Left colon (tissue), 2 donors: ENCODE data around the gene RCBTB2. TPM values are rescaled to one million over a fixed set of nuclear protein-coding genes. Genes with fewer than 3 reads are reported as not detected.

Experiments used
- ATAC-seq: fragments of 200-7000 bp; cut with Tn5 transposase; one replicate; pipeline ENCODE4 v1.9.1; 2020; ENCODE audit warnings: mild to moderate bottlenecking, moderate library complexity
- DNase-seq, 2 donors: peaks; one replicate each; pipeline ENCODE4 v3.0.0-alpha.2; 2020
- intact Hi-C, 2 donors: fragments of 100-400 bp; cut with DNase I in 1 of 2; cut with micrococcal nuclease in 1 of 2; formaldehyde crosslinking; loops; one replicate each; pipeline versions ENCODE4 v1.11.2 to v1.14.0; 2022; cut with DNase I, micrococcal nuclease
- total RNA-seq, 2 donors: library from RNA; stranded (reverse); fragmentation: NEBNext Ultra II Directional; extraction: Animal tissue kit (Norgen Biotek cat#: 25700); gene quantifications; one replicate each; pipeline ENCODE4 v1.2.1, GENCODE V29; 2021
- donor health status: DM: no; HTN: no; CAD: no.
- donor health status: DM: yes; HTN: yes; CAD: no.

Gene RCBTB2
- total RNA-seq, 2 donors from 2014 or later = 4.6 to 6.7 TPM

DNA sequence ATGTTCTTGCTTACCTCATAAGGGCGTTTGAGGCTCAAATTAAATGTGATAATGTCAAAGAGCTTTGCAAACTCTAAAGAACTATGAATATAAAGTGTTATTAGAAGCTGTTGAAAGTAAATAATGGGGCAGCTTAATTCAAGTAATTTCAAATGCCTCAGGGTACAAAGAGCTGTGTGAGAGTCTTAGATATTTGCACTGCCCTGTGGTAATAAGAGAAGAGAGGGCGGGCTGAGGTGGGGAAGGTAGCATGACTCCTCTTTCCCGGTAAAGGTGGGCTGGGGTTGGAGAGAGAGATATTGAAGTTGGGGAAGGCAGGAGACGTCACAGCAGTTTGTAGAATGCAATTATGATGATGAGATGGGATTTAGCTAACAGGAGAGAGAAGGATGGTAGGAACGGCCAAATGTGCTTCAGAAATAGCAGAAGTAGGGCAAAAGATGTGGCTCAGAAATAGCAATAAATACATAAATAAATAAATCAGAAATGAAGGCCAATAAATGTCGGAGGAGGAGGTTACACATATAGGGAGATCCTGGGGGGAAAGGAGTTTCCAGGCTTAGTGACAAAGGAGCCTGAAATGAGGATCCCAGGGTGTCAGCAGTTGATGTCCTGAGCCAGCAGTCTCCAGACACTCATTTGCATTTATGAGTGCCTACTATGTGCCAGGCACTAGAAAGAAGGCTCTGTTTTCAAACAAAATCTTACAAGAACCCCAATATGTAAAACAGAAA is 35.7 kb upstream of the RCBTB2 start:
- ATAC-seq (no peak), DNase-seq (no peak)
- intact Hi-C loops = loop anchor here in 1 of 2 donors (10.0 kb wide), 1 partner anchor 164 kb away; no protein-coding TSS in a partner anchor

DNA sequence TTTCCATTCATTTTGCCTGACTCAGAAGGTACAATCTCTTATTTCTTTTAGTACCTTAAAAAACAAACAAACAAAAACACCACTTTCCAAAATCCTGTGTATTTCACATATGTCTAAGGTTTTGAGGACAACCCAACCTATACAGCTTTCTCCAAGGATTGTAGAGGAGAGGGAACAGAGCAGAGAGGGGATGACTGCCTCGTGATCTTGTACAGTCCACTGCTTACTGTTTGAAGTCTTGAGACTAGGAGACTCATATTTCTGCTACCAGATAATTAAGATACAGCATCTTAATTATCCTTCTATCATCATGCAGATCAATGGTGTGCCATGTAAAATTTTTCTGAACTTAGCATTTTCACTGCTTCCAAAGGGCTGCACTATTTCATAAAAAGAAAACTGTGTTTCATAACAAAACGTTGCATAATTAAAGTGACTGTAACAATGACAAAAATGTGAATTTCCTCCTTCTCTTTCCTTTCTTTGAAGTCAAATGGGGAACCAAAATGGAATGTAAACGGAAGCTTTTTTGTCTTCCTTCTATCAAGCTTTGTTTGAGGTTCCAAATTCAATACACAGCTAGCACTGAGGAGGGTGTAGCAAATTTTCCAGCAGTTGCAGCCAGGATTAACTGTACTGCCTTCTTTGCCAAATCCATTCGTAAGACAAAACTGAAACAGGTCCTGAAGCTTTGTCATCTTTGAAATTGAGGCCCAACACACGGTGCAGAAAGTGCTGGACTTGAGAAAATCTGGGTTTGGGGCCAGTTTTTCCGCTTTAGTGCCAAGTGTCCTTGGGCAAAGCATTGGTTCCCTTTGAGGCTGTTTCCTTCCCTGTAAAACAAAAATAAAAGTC is 34.9 kb upstream of the RCBTB2 start:
- DNase-seq = no peak
- intact Hi-C loops = loop anchor here in 1 of 2 donors (10.0 kb wide), 1 partner anchor 163 kb away; no protein-coding TSS in a partner anchor
- no peak for ATAC-seq

DNA sequence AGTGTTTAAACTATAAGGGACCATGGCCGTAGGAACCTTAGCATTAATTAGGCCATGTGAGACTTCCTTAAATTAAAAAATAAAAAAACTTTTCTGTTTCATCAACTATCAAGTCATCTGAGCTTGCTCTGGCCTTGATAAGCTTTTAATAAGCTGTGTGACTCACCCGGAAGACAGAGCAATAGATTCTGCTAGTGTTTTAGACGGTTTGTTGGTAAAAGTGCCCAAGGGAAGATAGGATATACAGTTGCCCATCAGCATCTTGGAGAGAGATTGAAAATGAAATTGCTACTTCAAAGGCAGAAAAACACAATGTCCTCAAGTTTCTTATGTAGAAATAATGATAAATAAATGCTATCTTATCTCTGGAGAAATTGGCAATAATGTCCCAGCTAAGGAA is 31.2 kb upstream of the RCBTB2 start:
- no peak for DNase-seq
- no peak for ATAC-seq
- intact Hi-C loops = loop anchor here in 1 of 2 donors (10.0 kb wide), 1 partner anchor 159 kb away; no protein-coding TSS in a partner anchor

DNA sequence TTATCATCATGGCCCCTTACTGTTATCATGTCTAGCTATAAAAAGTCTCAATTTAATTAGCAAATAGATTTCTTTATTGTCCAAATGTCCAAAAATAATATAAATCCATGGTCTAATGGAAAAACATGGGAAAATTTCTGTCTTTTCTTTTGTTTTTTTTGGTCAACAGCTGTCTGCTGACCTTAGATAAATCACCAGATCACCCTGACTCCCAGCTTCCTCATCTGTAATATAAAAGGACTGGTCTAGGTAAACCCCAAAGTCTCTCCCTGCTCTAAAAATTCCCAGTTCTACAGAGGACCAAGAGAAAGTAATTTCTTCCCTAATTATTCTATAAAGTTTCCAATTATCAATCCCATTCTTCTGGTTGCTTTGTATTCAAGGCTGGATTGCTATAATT is 30.7 kb upstream of the RCBTB2 start:
- no peak for DNase-seq
- intact Hi-C loops = loop anchor here in 1 of 2 donors (10.0 kb wide), 1 partner anchor 159 kb away; no protein-coding TSS in a partner anchor
- ATAC-seq = no peak

DNA sequence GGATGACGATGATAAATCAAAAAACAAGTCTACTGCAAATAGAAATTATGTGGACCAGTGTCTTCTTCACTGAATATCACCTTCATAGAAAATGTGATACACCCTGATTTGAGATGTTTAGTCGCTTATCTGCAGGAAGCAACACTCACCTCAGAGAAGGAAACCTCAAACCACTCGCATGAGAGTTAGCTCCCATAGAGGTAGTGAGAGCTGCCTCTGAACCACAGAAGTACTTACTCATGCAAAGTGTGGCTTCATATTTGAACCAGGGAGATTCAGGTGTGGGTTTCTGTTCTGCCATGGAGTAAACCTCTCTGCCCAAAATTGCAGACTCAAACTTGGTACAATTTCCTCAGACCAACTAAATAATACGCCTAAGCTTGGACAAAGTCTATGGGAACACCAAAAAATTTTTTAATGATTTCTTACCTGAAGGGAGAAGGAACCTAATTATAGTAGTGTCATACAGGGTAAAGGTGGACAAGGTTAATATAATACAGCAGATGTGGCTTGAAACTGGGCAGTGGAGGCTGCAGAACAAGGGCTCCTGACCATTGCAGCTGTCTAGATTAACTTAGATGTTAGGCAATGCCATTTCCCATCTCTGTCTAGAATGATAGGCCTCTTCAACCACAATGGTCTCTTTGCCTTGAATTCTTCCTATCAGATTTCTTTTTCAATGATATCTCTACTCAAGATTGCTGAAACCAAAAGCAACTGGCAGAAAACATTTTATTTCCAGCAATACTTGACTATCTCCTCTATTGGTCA is 29.6 kb upstream of the RCBTB2 start:
- intact Hi-C loops = loop anchor here in 1 of 2 donors (10.0 kb wide), 1 partner anchor 158 kb away; no protein-coding TSS in a partner anchor
- DNase-seq (no peak), ATAC-seq (peak; percentile 44)

DNA sequence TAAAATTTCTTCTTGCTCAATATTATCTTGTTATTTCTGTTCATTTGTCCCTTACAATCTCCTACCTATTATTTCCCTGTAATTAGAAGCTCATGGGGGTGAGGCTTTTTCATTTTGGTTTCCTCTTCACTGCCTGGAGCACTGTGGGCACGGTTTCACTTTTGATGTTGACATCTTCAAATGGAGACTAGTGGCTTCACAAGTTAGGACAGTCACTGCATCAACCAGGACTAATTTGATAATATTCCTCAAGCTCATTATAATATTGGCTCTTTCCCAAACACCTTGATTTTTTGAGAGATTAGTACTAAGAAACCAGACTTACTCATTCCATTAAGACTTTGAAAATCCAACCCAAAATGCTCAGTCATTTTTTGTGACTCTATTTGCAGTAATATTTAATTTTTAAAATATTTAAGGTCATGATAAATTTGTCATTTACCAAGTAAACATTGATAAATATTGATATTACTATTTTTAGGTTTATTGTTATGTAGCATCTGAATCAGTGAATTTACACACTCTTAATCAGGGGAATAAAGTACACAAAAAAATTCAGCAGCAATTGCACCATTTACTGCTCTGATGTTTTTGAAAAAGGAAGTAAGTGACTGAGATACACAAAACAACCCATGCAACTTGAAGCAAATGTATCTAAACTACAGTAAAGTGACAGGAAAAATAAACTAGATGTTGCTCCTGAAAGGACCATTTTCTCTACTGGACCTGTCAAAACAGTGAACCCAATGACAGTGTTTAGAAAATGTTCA is 28.8 kb upstream of the RCBTB2 start:
- DNase-seq (no peak), ATAC-seq (no peak)
- intact Hi-C loops = loop anchor here in 1 of 2 donors (10.0 kb wide), 1 partner anchor 157 kb away; no protein-coding TSS in a partner anchor

DNA sequence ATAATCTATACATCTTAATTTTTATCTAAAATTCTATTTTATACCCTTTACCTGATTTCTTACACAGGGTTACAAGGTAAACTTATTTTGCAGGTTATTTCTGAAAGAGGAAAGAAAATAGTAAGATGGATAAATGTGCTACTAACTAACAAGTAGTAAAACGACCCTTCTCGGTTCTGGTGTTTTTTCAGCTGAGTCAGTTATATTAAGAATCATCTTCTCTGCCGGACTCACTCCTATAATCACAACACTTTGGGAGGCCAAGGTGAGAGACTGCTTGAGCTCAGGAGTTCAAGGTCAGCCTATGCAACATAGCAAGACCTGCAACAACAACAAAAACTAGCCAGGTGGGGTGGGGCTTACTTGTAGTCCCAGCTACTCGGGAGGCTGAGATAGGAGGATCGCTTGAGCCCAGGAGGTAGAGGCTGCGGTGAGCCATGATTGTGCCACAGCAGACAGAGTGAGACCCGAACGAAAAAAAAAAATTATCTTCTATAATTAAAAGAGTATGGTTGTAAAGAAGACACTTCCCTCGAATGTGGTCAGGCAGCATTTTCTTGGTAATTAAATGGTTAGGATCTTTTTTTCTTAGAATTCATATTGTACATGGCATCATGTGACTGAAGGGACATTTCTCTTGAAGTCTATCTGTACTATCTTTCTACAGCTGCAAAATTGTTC is 27.9 kb upstream of the RCBTB2 start:
- DNase-seq (no peak), ATAC-seq (no peak)
- intact Hi-C loops = loop anchor here in 1 of 2 donors (10.0 kb wide), 1 partner anchor 156 kb away; no protein-coding TSS in a partner anchor

DNA sequence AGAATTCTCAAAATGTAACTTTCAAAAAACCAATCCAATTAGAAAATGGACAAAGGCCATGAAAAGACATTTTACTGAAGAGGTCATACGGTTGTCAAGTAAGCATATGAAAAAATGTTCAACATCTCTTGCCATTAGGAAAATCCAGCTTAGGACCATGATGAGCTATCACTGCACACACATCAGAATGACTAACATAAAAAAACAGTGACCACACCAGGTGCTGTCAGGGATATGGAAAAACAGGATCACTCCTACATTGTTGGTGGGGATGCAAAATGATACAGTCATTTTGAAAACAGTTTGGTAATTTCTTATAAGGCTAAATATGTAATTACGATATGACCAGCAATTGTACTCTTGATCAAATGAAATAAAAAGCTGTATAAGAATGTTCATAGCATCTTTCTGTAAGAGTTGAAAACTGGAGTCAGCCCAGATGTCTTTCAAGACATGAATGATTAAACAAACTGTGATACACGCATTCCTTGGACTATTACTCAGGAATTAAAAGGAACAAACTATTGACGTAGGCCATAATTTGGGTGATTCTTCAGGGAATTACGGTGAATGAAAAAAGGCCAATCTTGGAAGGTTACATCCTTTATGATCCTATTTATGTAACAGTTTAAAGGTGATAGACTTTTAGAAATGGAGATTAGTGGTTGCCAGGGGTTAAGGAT is 26.9 kb upstream of the RCBTB2 start:
- DNase-seq (no peak), ATAC-seq (no peak)
- intact Hi-C loops = loop anchor here in 1 of 2 donors (10.0 kb wide), 1 partner anchor 155 kb away; no protein-coding TSS in a partner anchor

DNA sequence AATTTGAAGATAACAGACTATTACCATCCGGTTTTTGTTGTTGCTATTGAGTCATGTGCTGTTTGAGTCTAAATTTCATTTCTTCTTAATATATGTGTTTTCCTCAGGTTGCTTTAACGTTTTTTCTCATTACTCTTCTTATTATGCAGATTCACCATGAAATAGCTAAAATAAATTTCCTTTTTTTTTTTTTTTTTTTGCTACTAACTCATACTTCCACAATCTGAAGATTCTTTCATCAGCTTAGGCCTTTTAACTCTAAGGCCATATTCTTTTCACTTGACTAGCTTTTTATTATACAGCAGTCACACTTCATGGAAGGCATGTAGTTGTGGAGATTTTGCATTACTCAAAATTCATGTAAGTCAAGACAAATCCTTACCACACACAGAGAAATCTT is 23.9 kb upstream of the RCBTB2 start:
- intact Hi-C loops = no loop called here
- ATAC-seq (no peak), DNase-seq (no peak)

DNA sequence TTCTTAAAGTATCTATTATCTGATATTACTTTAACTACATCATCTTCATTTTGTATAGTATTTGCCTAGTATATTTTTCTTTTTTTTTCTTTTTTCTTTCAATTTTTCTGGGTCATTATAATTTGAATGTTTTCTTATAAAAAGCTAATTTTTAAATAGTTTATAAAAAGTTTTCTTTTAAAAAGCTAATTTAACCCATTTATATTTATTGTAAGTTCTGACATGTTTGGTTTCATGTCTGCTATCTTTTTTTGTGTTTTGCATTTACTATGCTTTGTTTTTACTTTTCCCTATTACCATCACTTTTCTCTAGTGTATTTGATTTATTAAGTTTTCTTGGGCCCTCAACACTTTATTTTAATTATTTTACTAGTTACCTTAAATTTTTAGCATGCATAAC is 22.6 kb upstream of the RCBTB2 start:
- intact Hi-C loops = no loop called here
- DNase-seq = no peak
- no peak for ATAC-seq

DNA sequence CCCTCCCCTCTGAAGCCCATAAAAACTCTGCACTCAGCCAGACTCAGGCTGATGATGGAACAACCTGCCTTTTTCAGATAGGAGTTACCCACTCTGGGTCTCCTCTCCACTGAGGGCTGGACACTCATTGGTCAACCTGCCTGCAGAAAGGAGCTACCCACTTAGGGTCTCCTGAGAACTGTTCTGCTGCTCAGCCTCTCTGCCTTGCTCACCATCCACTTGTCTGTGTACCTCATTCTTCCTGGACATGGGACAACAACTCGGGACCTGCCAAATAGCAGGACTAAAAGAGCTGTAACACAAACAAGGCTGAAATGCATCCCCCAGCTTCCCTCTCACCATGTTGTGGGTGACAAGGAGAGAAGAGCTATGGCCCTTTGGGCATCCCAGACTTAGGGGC is 18.4 kb upstream of the RCBTB2 start:
- no peak for ATAC-seq
- intact Hi-C loops = no loop called here
- DNase-seq = no peak

DNA sequence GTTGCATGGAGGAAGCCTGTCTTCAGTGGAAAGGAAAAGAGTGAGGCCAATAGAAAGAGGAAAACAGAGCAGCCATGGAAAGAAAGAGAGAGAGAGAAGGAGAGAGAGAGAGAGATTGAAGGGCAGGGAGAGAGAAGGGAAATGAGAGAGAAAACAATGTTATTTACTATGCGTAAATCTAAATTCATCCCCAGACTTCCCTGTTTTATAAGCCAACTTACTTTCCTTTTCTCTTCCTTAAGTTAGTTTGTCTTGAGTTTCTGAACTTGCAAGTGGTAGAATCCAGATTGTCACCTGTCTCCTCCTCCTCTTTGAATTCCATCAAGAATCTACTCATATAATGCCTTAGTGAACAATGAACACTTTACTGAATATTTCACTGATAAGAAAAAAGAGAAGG is 16.8 kb upstream of the RCBTB2 start:
- DNase-seq (no peak), ATAC-seq (no peak)
- intact Hi-C loops = no loop called here

DNA sequence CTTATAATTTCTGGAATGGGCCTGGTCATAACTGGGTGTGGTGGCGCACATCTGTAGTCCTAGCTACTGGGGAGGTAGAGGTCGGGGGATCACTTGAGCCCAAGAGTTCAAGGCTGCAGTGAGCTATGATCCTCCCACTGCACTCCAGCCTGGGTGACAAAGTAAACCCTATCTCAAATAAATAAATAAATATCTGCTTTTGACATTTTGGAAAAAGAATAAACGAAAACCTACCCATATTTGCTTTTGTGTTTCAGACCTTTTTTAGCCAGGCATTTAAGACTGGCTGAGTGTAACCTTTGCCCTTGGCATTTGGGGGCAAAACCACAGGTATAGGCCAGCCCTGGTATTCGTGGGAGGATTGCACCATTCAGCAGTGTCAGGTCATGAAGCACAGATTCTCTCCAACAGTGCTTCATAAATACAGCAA is 14.8 kb upstream of the RCBTB2 start:
- ATAC-seq (no peak), DNase-seq (no peak)
- intact Hi-C loops = no loop called here

DNA sequence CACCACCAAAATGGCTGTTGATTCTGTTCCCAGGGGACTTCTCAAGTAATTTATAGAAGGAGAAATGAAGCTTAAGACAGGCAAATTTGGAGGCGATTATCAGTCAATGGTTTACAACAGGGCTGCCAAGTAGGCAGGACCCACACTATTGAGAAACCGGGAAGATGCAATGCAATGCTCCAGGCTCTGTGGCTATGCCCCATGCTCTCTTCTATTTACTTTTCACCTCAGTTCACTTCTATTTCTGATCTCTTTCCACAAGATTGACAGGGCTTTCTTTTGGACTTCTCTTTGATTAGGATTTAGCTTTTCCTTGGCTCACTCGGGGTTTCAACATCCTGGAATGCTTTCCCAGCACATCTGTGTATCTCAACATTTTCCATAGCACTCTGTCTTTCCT is 12.7 kb upstream of the RCBTB2 start:
- no peak for DNase-seq
- intact Hi-C loops = no loop called here
- no peak for ATAC-seq

DNA sequence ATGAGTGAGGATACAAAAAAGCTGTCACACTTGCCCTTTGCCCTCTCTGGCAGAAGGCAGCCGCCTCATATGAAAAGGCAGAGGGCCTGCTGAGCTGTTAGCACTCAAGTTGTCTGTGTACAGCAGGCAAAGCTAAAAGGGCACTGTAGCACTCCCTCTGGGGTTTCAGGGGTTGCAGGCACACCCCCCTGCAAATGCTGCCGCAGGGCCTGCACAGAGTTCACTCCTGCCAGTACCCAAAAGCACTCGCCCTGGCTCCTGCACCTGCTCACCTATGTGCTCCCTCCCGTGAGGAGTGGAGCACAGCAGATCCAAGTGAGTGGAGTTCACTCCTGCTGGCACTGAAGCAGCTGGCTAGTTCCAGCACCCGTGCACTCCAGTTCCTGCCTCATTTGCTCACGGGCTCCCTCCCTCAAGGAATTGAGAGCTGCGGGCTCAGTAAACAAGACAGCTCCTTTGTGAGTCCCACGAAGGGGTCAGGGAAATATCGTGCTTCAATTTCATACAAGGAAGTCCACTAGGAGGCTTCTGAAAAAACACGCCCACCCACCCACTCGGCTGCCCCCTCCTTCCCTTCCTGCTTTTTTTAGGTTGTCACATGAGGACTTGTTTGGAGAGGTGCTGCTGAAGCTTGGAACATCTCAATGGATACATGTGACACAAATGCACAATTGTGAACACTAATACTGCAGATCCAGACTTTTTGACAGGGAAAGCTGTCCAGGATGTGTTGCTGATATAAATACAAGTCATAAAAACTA is 9.9 kb upstream of the RCBTB2 start:
- ATAC-seq (peak; percentile 96), DNase-seq (peak; percentile 51 to 59)
- intact Hi-C loops = no loop called here

DNA sequence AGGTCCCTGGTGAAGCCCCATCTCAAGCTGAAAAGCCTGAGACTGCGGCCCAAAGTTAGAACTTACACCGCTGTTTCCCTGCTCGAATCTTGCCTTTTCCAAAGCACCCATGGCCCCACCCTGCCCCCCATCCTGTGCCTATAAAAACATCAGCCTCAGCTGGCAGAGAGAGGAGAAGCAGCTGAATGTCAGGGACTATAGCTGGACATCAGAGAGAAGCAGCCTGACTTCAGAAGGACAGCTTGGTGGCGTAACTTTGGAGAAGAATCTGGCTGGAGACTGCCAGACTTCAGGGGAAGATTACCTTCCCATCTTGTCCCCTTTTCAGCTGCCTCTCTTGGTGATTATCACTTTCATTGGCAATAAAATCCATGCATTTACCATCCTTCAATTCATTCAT is 9.3 kb upstream of the RCBTB2 start:
- ATAC-seq (no peak), DNase-seq (no peak)
- intact Hi-C loops = no loop called here
